Measurements from ENCODE around the gene LCE2A. TPM values are rescaled to one million over a fixed set of nuclear protein-coding genes. Genes with fewer than 3 reads are reported as not detected.

The LCE2A gene
- total RNA-seq (2022; extraction: Qiagen RNA extraction; ENCODE audit: low read depth) = not detected in 5 replicates

DNA sequence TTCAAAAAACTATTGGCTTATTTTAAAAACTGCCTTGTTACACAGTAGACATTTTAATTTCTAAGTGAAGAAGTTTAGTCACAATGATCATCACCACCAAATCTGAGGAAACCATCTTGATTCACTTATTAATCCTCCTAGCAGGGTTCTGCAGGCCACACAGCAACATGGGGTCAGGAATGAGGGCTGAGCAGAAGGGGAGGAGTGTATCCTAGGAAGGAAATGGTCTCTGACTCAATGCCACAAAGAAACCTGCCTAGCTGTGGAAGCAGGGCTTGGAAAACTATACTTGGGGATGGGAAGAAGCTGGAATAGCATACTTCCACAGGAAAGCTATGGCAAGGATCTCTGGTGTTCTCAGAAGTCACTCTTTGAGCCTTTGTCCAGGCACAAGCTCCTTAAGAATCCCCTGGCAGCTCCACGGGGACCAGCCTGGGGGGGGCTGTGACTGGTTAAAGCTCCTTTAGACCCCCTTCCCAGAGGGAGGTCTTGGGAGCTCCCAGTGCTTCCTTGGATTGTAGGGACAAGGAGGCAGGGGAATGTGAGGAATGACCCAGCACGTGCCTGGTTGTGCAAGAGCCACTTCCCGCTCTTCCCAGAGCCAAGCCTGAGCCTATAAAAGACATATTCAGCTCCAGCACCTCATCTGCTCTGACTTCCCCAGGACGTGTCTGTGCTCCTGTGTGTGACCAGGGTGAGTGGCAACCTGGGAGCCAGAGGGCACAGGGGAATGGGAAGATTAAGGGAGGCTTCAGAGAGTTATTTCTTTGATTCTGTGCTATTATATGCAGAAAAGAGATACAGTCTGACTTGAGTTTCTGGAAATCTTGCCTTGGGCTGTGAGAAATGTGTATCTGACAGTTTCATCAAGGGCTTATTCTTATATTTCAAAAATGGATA is at the start of gene LCE2A:
TSS of gene LCE2A (plus strand) at position 645 of the 900 bp plus-strand sequence. CDS start 557 bp downstream, outside the sequence.

GRCh38 chr1:152663098-152663497 is 35.0 kb upstream of the LCE2A start, which contains the start of gene LCE2D:
Gene LCE2D (plus strand): TSS chr1:152663380. CDS start chr1:152664106, 726 bp downstream.

GRCh38 chr1:152674983-152675382 is 23.2 kb upstream of the LCE2A start, which contains the start of gene LCE2C:
Gene LCE2C (plus strand): TSS chr1:152675279. CDS start chr1:152676016, 737 bp downstream.

DNA sequence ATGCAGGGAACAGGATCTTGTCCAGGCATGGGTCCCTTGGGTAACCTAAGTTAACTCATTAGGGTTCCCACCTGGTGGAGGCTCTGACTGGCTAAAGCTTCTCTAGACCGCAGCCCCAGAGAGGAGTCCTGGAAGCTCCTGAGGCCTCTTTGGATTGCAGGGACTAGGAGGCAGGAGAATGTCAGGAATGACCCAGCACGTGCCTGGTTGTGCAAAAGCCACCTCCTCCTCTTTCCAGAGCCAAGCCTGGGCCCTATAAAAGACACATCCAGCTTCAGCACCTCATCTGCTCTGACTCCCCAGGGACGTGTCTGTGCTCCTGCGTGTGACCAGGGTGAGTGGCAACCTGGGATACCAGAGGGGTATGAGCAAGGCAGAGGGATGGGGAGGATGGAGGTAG is 12.3 kb upstream of the LCE2A start, which contains the start of gene LCE2B:
TSS of gene LCE2B (plus strand) at position 301 of the 400 bp plus-strand sequence. CDS start 721 bp downstream, outside the sequence.

DNA sequence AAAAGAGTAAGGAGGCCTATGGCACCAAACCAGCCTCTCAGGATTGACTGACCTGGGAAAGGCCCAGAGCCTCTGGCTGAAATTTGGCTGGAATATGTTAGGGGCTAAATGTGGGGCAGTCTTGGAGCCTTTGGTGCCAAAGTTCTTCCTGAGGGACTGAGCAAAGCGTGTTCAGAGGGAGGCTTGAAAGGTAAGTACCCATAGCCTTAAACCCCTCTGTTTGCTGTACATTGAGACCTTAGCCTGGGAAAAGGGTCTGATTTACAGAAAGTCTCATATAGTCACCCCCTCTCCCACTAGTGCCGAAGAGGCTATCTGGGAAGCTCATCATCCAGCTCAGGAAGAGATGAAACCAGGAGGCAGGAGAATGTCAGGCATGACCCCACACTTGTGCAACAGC is 9.7 kb downstream of the LCE2A start, which contains the start of gene LCE4A:
TSS of gene LCE4A (plus strand) at position 301 of the 400 bp plus-strand sequence. CDS start 916 bp downstream, outside the sequence.

Other genes with a start within 250 kb of the LCE2A start
- gene LCE5A, start 187.5 kb upstream of the LCE2A start, total RNA-seq (2022; extraction: Qiagen RNA extraction; ENCODE audit: low read depth) = 0.31 TPM in 1 of 5 replicates, not detected in the others
- gene CRCT1, start 183.9 kb upstream of the LCE2A start, total RNA-seq (2022; extraction: Qiagen RNA extraction; ENCODE audit: low read depth) = 0.25 to 0.48 TPM (median 0.43 TPM) in 4 of 5 replicates, not detected in the other
- not detected in 5 replicates for gene LCE3E, start 131.6 kb upstream of the LCE2A start, total RNA-seq (2022; extraction: Qiagen RNA extraction; ENCODE audit: low read depth)
- 0.69 to 1.3 TPM (median 0.88 TPM) in 5 replicates for gene LCE3D, start 117.8 kb upstream of the LCE2A start, total RNA-seq (2022; extraction: Qiagen RNA extraction; ENCODE audit: low read depth)
- not detected in 5 replicates for gene LCE3C, start 98.1 kb upstream of the LCE2A start, total RNA-seq (2022; extraction: Qiagen RNA extraction; ENCODE audit: low read depth)
- not detected in 5 replicates for gene LCE3B, start 84.5 kb upstream of the LCE2A start, total RNA-seq (2022; extraction: Qiagen RNA extraction; ENCODE audit: low read depth)
- not detected in 5 replicates for gene LCE3A, start 75.2 kb upstream of the LCE2A start, total RNA-seq (2022; extraction: Qiagen RNA extraction; ENCODE audit: low read depth)
- gene LCE2D, start 35.0 kb upstream of the LCE2A start, total RNA-seq (2022; extraction: Qiagen RNA extraction; ENCODE audit: low read depth) = not detected in 5 replicates
- gene LCE2C, start 23.1 kb upstream of the LCE2A start, total RNA-seq (2022; extraction: Qiagen RNA extraction; ENCODE audit: low read depth) = not detected in 5 replicates
- not detected in 5 replicates for gene LCE2B, start 12.2 kb upstream of the LCE2A start, total RNA-seq (2022; extraction: Qiagen RNA extraction; ENCODE audit: low read depth)
- not detected in 5 replicates for gene LCE4A, start 9.8 kb downstream of the LCE2A start, total RNA-seq (2022; extraction: Qiagen RNA extraction; ENCODE audit: low read depth)
- gene KPRP, start 59.7 kb downstream of the LCE2A start, total RNA-seq (2022; extraction: Qiagen RNA extraction; ENCODE audit: low read depth) = not detected in 5 replicates
- gene LCE1F, start 76.8 kb downstream of the LCE2A start, total RNA-seq (2022; extraction: Qiagen RNA extraction; ENCODE audit: low read depth) = not detected in 5 replicates
- gene LCE1E, start 87.9 kb downstream of the LCE2A start, total RNA-seq (2022; extraction: Qiagen RNA extraction; ENCODE audit: low read depth) = 0.08 TPM in 1 of 5 replicates, not detected in the others
- gene LCE1D, start 98.4 kb downstream of the LCE2A start, total RNA-seq (2022; extraction: Qiagen RNA extraction; ENCODE audit: low read depth) = not detected in 5 replicates
- gene LCE1C, start 108.3 kb downstream of the LCE2A start, total RNA-seq (2022; extraction: Qiagen RNA extraction; ENCODE audit: low read depth) = not detected in 5 replicates
- not detected in 5 replicates for gene LCE1B, start 113.6 kb downstream of the LCE2A start, total RNA-seq (2022; extraction: Qiagen RNA extraction; ENCODE audit: low read depth)
- not detected in 5 replicates for gene LCE1A, start 129.1 kb downstream of the LCE2A start, total RNA-seq (2022; extraction: Qiagen RNA extraction; ENCODE audit: low read depth)
- gene LCE6A, start 144.5 kb downstream of the LCE2A start, total RNA-seq (2022; extraction: Qiagen RNA extraction; ENCODE audit: low read depth) = not detected in 5 replicates
- gene LCE7A, start 161.7 kb downstream of the LCE2A start, total RNA-seq (2022; extraction: Qiagen RNA extraction; ENCODE audit: low read depth) = not detected in 5 replicates
- not detected in 5 replicates for gene SMCP, start 180.0 kb downstream of the LCE2A start, total RNA-seq (2022; extraction: Qiagen RNA extraction; ENCODE audit: low read depth)
- gene IVL, start 210.2 kb downstream of the LCE2A start, total RNA-seq (2022; extraction: Qiagen RNA extraction; ENCODE audit: low read depth) = 0.04 to 0.07 TPM in 2 of 5 replicates, not detected in the others
- not detected in 5 replicates for gene SPRR5, start 248.9 kb downstream of the LCE2A start, total RNA-seq (2022; extraction: Qiagen RNA extraction; ENCODE audit: low read depth)